Measurements from ENCODE around the gene HBE1. TPM values are rescaled to one million over a fixed set of nuclear protein-coding genes. Genes with fewer than 3 reads are reported as not detected.

HBE1 gene
- total and polyA plus RNA-seq, 9 of the 15 experiments (the other 6 are each of a cell fraction or from before 2014, with no cell fraction given), result 612 to 10,250 (median 2,181) TPM

GRCh38 chr11:5275369-5276110, 5.8 kb upstream of the HBE1 start (continued):
- no peak for TF ChIP-seq EHMT2 (IDR thresholded peaks at IDR 0.05)
- TF ChIP-seq, protein P1, sequence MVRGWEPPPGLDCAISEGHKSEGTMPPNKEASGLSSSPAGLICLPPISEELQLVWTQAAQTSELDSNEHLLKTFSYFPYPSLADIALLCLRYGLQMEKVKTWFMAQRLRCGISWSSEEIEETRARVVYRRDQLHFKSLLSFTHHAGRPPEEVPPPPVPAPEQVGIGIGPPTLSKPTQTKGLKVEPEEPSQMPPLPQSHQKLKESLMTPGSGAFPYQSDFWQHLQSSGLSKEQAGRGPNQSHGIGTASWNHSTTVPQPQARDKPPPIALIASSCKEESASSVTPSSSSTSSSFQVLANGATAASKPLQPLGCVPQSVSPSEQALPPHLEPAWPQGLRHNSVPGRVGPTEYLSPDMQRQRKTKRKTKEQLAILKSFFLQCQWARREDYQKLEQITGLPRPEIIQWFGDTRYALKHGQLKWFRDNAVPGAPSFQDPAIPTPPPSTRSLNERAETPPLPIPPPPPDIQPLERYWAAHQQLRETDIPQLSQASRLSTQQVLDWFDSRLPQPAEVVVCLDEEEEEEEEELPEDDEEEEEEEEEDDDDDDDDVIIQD (CRISPR knock-in tag; IDR thresholded peaks at IDR 0.05), result no peak
- TF ChIP-seq EP400 (IDR thresholded peaks at IDR 0.05), result peak; percentile 34; the same call in 1 of the 2 replicates
- peak; percentile 96 for TF ChIP-seq ARID1B (IDR thresholded peaks at IDR 0.05)
- no peak for TF ChIP-seq POLR2AphosphoS2 (IDR thresholded peaks at IDR 0.05; ENCODE audit: low read length)
- TF ChIP-seq SIN3A (IDR thresholded peaks at IDR 0.05; ENCODE audit: borderline replicate concordance in 2 of 2, control insufficient read depth in 1 of 2, low read depth in 2 of 2, low read length in 2 of 2), result no peak
- TF ChIP-seq CEBPB (tag; IDR thresholded peaks at IDR 0.05), result no peak
- peak; percentile 54 for TF ChIP-seq TAF9B (IDR thresholded peaks at IDR 0.05; ENCODE audit: partially characterized antibody)
- TF ChIP-seq MYNN (IDR thresholded peaks at IDR 0.05), result peak; percentile 47; the same call in 1 of the 2 replicates
- no peak for TF ChIP-seq MYNN (CRISPR knock-in tag; IDR thresholded peaks at IDR 0.05)
- no peak for TF ChIP-seq FOXJ3 (CRISPR knock-in tag; IDR thresholded peaks at IDR 0.05)
- TF ChIP-seq KAT2B (IDR thresholded peaks at IDR 0.05; ENCODE audit: low read depth, low read length), result no peak
- TF ChIP-seq POU5F1 (IDR thresholded peaks at IDR 0.05; ENCODE audit: borderline replicate concordance, low read depth, low read length, partially characterized antibody), result no peak
- no peak for TF ChIP-seq HCFC1 (IDR thresholded peaks at IDR 0.05; ENCODE audit: low read depth, low read length)
- TF ChIP-seq ZNF197 (CRISPR knock-in tag; IDR thresholded peaks at IDR 0.05; ENCODE audit: low read depth), result peak; percentile 72; the same call in 1 of the 2 replicates
- no peak for TF ChIP-seq NUFIP1 (IDR thresholded peaks at IDR 0.05; ENCODE audit: partially characterized antibody)
- peak in 1 of 2 experiments; percentile 75; a peak in 2 of 4 replicates for TF ChIP-seq HDAC1 (IDR thresholded peaks at IDR 0.05)
- TF ChIP-seq ZNF695 (CRISPR knock-in tag; IDR thresholded peaks at IDR 0.05), result no peak
- TF ChIP-seq FOXA1 (IDR thresholded peaks at IDR 0.05; ENCODE audit: borderline replicate concordance), result no peak
- TF ChIP-seq ATF3 (IDR thresholded peaks at IDR 0.05), result peak; percentile 56; the same call in 1 of the 2 replicates
- 0 out of 2 replicates have a peak, but pooled peaks have one; percentile 39 for TF ChIP-seq ATF3 (CRISPR knock-in tag; conservative IDR thresholded peaks at IDR 0.05)
- TF ChIP-seq PBX2 (CRISPR knock-in tag; IDR thresholded peaks at IDR 0.05; ENCODE audit: low read depth), result no peak
- TF ChIP-seq PBX2 (tag; conservative IDR thresholded peaks at IDR 0.05; ENCODE audit: low read depth), result peak; percentile 79
- TF ChIP-seq ARNT (IDR thresholded peaks at IDR 0.05), result 0 out of 4 replicates have a peak, but pooled peaks of 1 of the 2 experiments have one; percentile 19
- TF ChIP-seq HDAC2 (IDR thresholded peaks at IDR 0.05), result peak; percentile 83
- TF ChIP-seq SP1 (CRISPR knock-in tag; IDR thresholded peaks at IDR 0.05), result peak; percentile 23; the same call in 1 of the 2 replicates

All from K562 (cell line).